Endothelial cell of umbilical vein (primary cell): ENCODE results near the gene HHIPL2. TPM values are rescaled to one million over a fixed set of nuclear protein-coding genes. Genes with fewer than 3 reads are reported as not detected.
"Not testable (repeated sequence)": the region's sequence is repeated elsewhere in the genome, so short reads cannot be mapped to it uniquely, and the experiment has no call there.

Source experiments
- BruUV-seq: library from RNA; stranded (reverse); fragments of 400-500 nt; replicated peaks from 2 replicates; lab custom pipeline; 2021; lab: Mats Ljungman, UMichigan
- CTCF ChIA-PET: fragments of 300-600, 350-600 bp; sonication (Branson Sonifier 250); formaldehyde crosslinking; loops from one replicate; lab custom pipeline; 2021; ENCODE audit warnings: antibody characterized with exemption, inconsistent platforms; lab: Charles Lee
- POLR2A ChIA-PET: fragments of 300-600, 350-600 bp; sonication (Branson Sonifier 250); formaldehyde crosslinking; loops from one replicate; lab custom pipeline; 2021; ENCODE audit warnings: antibody characterized with exemption, inconsistent platforms; lab: Charles Lee
- DNase-seq: peaks from one replicate; pipeline ENCODE4 v3.0.0-alpha.2; 2011; ENCODE audit warnings: low read depth, low spot score
- FAIRE-seq: peaks from 2 replicates; lab custom pipeline; 2011; peaks lifted over from hg19 to GRCh38; lab: Jason Lieb, UNC
- H2AFZ ChIP-seq: 2 replicates; pipeline ENCODE4 v1.6.0; 2012; ENCODE audit warnings: low read depth, low read length, control low read depth, inconsistent platforms
- H3K27ac ChIP-seq: 2 replicates; pipeline ENCODE4 v1.5.1; 2011; ENCODE audit warnings: low read depth, mild to moderate bottlenecking, control low read depth, low read length, moderate library complexity; ENCODE audit not compliant: insufficient read depth
- H3K27me3 ChIP-seq, 2 experiments: 2 replicates each; pipeline versions ENCODE4 v1.6.0 to v1.6.1; 2011; ENCODE audit warnings: low read length in 2 of 2, mixed read lengths in 1 of 2; ENCODE audit not compliant: control insufficient read depth in 2 of 2, insufficient read depth in 2 of 2
- H3K36me3 ChIP-seq, 2 experiments: 2 replicates in 1 of 2; 3 replicates in 1 of 2; pipeline ENCODE4 v1.5.1; 2011; ENCODE audit warnings: low read length in 2 of 2, mild to moderate bottlenecking in 1 of 2, moderate library complexity in 1 of 2; ENCODE audit not compliant: control insufficient read depth in 2 of 2, insufficient read depth in 2 of 2; ENCODE audit errors: extremely low read depth in 1 of 2
- H3K4me1 ChIP-seq: 3 replicates; pipeline ENCODE4 v1.5.1; 2011; ENCODE audit warnings: mild to moderate bottlenecking, low read length; ENCODE audit not compliant: control insufficient read depth, insufficient read depth; ENCODE audit errors: extremely low read depth
- H3K4me2 ChIP-seq: 2 replicates; pipeline ENCODE4 v1.6.1; 2011; ENCODE audit warnings: low read length, control low read depth, mixed read lengths; ENCODE audit not compliant: insufficient read depth
- H3K4me3 ChIP-seq, 3 experiments: fragments of 200-600 bp in 1 of 3; sonication (generic), shearing (Covaris generic) in 1 of 3; replicated peaks in 1 of 3; 2 replicates each; pipeline ENCODE4 v1.5.1; 2011 to 2016; ENCODE audit warnings: control low read depth in 3 of 3, low read length in 3 of 3, mild to moderate bottlenecking in 2 of 3, inconsistent platforms in 1 of 3, low read depth in 1 of 3, moderate library complexity in 1 of 3; ENCODE audit not compliant: insufficient read depth in 1 of 3
- H3K79me2 ChIP-seq: 2 replicates; pipeline ENCODE4 v1.6.0; 2012; ENCODE audit warnings: low read length, inconsistent platforms; ENCODE audit not compliant: control insufficient read depth, insufficient read depth
- H3K9ac ChIP-seq: replicated peaks from 2 replicates; pipeline ENCODE3; 2011; ENCODE audit warnings: low read length, control low read depth; ENCODE audit not compliant: insufficient read depth; ENCODE audit errors: extremely low read depth
- H3K9me1 ChIP-seq: replicated peaks from 3 replicates; pipeline ENCODE4 v1.6.0; 2011; ENCODE audit warnings: mild to moderate bottlenecking, low read length; ENCODE audit not compliant: control insufficient read depth, insufficient read depth; ENCODE audit errors: extremely low read depth
- H3K9me3 ChIP-seq: replicated peaks from 2 replicates; pipeline ENCODE4 v1.5.1; 2012; ENCODE audit warnings: low read length, inconsistent platforms; ENCODE audit not compliant: control insufficient read depth, insufficient read depth
- H4K20me1 ChIP-seq: replicated peaks from 2 replicates; pipeline ENCODE3; 2011; ENCODE audit warnings: mild to moderate bottlenecking, low read length; ENCODE audit not compliant: control insufficient read depth, insufficient read depth; ENCODE audit errors: extremely low read depth
- CTCF ChIP-seq, 2 donors: IDR thresholded peaks; 1 replicate in 1 of 2; 2 replicates in 1 of 2; pipeline ENCODE4 v1.5.1; 2011; ENCODE audit warnings: low read length in 2 of 2, mild to moderate bottlenecking in 2 of 2, moderate library complexity in 2 of 2, control low read depth in 1 of 2, inconsistent platforms in 1 of 2, low read depth in 1 of 2; ENCODE audit not compliant: insufficient read depth in 1 of 2; ENCODE audit errors: extremely low read depth in 1 of 2
- EZH2 ChIP-seq: IDR thresholded peaks from 2 replicates; pipeline ENCODE4 v1.6.1; 2012; ENCODE audit warnings: borderline replicate concordance, low read depth, mild to moderate bottlenecking, moderate library complexity, low read length, inconsistent platforms; ENCODE audit not compliant: severe bottlenecking
- FOS ChIP-seq: IDR thresholded peaks from 2 replicates; pipeline ENCODE4 v1.6.1; 2011; ENCODE audit warnings: mild to moderate bottlenecking, low read length, moderate library complexity, borderline replicate concordance; ENCODE audit not compliant: insufficient read depth
- GATA2 ChIP-seq: IDR thresholded peaks from 2 replicates; pipeline ENCODE4 v1.7.0; 2011; ENCODE audit warnings: low read depth, mild to moderate bottlenecking, moderate library complexity, mixed read lengths, low read length; ENCODE audit not compliant: insufficient read length, insufficient read depth
- JUN ChIP-seq: IDR thresholded peaks from 2 replicates; pipeline ENCODE4 v1.6.1; 2011; ENCODE audit warnings: borderline replicate concordance, low read depth; ENCODE audit not compliant: insufficient read length, insufficient read depth
- MAX ChIP-seq: IDR thresholded peaks from 2 replicates; pipeline ENCODE4 v1.6.1; 2011; ENCODE audit not compliant: insufficient read depth, insufficient read length
- MYC ChIP-seq: IDR thresholded peaks from one replicate; pipeline ENCODE4 v1.6.1; 2011; ENCODE audit warnings: mild to moderate bottlenecking, low read depth, low read length
- POLR2A ChIP-seq: IDR thresholded peaks from 2 replicates; pipeline ENCODE4 v1.6.1; 2012; ENCODE audit warnings: low read depth, mild to moderate bottlenecking, control low read depth, low read length
- POLR2AphosphoS5 ChIP-seq: IDR thresholded peaks from 2 replicates; pipeline ENCODE4 v1.6.1; 2012; ENCODE audit warnings: low read depth, mild to moderate bottlenecking, control low read depth, low read length, moderate library complexity; ENCODE audit not compliant: insufficient read depth
- dilution Hi-C: fragments of 300-500 bp; cut with MboI; formaldehyde crosslinking; loops from one replicate; pipeline ENCODE4 v1.15.0; 2019; ENCODE audit warnings: low sequenced_read_pairs; ENCODE audit not compliant: extremely low pct_ligation_motif_present
- intact Hi-C: fragments of 100-400 bp; cut with micrococcal nuclease; formaldehyde crosslinking; loops from one replicate; pipeline ENCODE4 v1.10.0; 2022
- polyA plus RNA-seq, 4 experiments: library from polyadenylated mRNA; depleted of rRNA in 3 of 4; stranded (reverse) in 3 of 4; unstranded in 1 of 4; fragments of >200 nt; gene quantifications; 2 replicates each; pipeline versions ENCODE4 v1.2.1 to v1.2.3, GENCODE V29; 2011 to 2012; ENCODE audit warnings: missing spikeins in 1 of 4
- total RNA-seq: library from RNA; stranded (reverse); gene quantifications from 2 replicates; pipeline ENCODE4 v1.2.3, GENCODE V29; 2021

The HHIPL2 gene
- total and polyA plus RNA-seq, 2 donors (not counting 3 experiments of a cell fraction or from before 2014, with no cell fraction given): 0.03 TPM; not detected in 1

- Histone ChIP-seq H3K27me3 (no peaks in the 10 kb centered on the region), H3K36me3 (no peaks in the 10 kb centered on the region), H3K4me3 (no peak overlapping the region), H2AFZ (no peak overlapping the region), H3K4me1 (no peaks in the 10 kb centered on the region), H3K9ac (no peak overlapping the region), H3K9me1 (no peaks in the 10 kb centered on the region), H3K4me2 (no peak overlapping the region), H3K9me3 (no peaks in the 10 kb centered on the region), H3K27ac (no peak overlapping the region), H4K20me1 (no peaks in the 10 kb centered on the region), H3K79me2 (no peaks in the 10 kb centered on the region)
- intact Hi-C loops: no loop called here
- BruUV-seq: no TSS peak
- ChIA-PET POLR2A (no interaction called here), CTCF (no interaction called here)
- FAIRE-seq: no peak
- TF ChIP-seq POLR2AphosphoS5 (no peak), CTCF (IDR thresholded peaks at IDR 0.05; ENCODE audit: extremely low read depth in 1 of 2, insufficient read depth in 1 of 2, low read depth in 1 of 2, low read length in 2 of 2) (no peak), MAX (no peak), FOS (no peak), JUN (no peak), POLR2A (no peak), GATA2 (no peak), MYC (no peak), EZH2 (no peak)
- no peak for DNase-seq
- dilution Hi-C loops: no loop called here
Measured at GRCh38 chr1:222521299-222522104, 26.4 kb downstream of the HHIPL2 start.

- intact Hi-C loops, CTCF ChIA-PET, H3K9me1 ChIP-seq, H3K9me3 ChIP-seq, H3K9ac ChIP-seq, dilution Hi-C loops, FAIRE-seq, H3K27ac ChIP-seq, H3K36me3 ChIP-seq, H3K4me1 ChIP-seq, H3K27me3 ChIP-seq, H4K20me1 ChIP-seq, H3K4me3 ChIP-seq, BruUV-seq, H3K4me2 ChIP-seq, DNase-seq, H3K79me2 ChIP-seq, POLR2A ChIA-PET, H2AFZ ChIP-seq: not testable (repeated sequence)
Measured at GRCh38 chr1:222489496-222489895, 58.4 kb downstream of the HHIPL2 start.
